H9 (cell line): ENCODE data around the gene DIAPH2. TPM values are rescaled to one million over a fixed set of nuclear protein-coding genes. Genes with fewer than 3 reads are reported as not detected.

ENCODE experiments used
- DNase-seq: peaks from one replicate; pipeline ENCODE4 v3.0.0-alpha.2; 2017
- H2AFZ ChIP-seq: one replicate; pipeline ENCODE4 v1.6.1; 2013; ENCODE audit warnings: mild to moderate bottlenecking, low read length, control low read depth, moderate library complexity
- H2AK5ac ChIP-seq: 2 replicates; pipeline ENCODE4 v1.6.1; 2013; ENCODE audit warnings: low read length, control low read depth, mixed read lengths; ENCODE audit not compliant: insufficient read length
- H2BK120ac ChIP-seq: one replicate; pipeline ENCODE4 v1.6.1; 2013; ENCODE audit warnings: low read depth, mild to moderate bottlenecking, low read length, control low read depth, inconsistent platforms; ENCODE audit not compliant: poor library complexity, severe bottlenecking
- H2BK12ac ChIP-seq: 2 replicates; pipeline ENCODE4 v1.6.1; 2013; ENCODE audit warnings: low read length, control low read depth, mixed read lengths, low read depth; ENCODE audit not compliant: insufficient read length
- H2BK15ac ChIP-seq: 2 replicates; pipeline ENCODE4 v1.6.1; 2013; ENCODE audit warnings: low read depth, low read length, control low read depth
- H2BK20ac ChIP-seq: one replicate; pipeline ENCODE4 v1.6.1; 2013; ENCODE audit warnings: low read depth, mild to moderate bottlenecking, low read length, control low read depth, inconsistent platforms; ENCODE audit not compliant: poor library complexity, severe bottlenecking
- H2BK5ac ChIP-seq: 2 replicates; pipeline ENCODE4 v1.6.1; 2013; ENCODE audit warnings: low read length, control low read depth, mixed read lengths; ENCODE audit not compliant: insufficient read length
- H3K14ac ChIP-seq: 2 replicates; pipeline ENCODE4 v1.6.1; 2013; ENCODE audit warnings: low read length, control low read depth; ENCODE audit not compliant: insufficient read depth
- H3K18ac ChIP-seq: 2 replicates; pipeline ENCODE4 v1.6.1; 2013; ENCODE audit warnings: low read depth, mild to moderate bottlenecking, mixed read lengths, low read length, control low read depth; ENCODE audit not compliant: insufficient read length
- H3K23ac ChIP-seq: 2 replicates; pipeline ENCODE4 v1.6.1; 2013; ENCODE audit warnings: low read length, control low read depth, mixed read lengths, low read depth; ENCODE audit not compliant: insufficient read length
- H3K23me2 ChIP-seq: 2 replicates; pipeline ENCODE4 v1.6.1; 2013; ENCODE audit warnings: low read depth, mild to moderate bottlenecking, mixed read lengths, low read length, control low read depth; ENCODE audit not compliant: insufficient read length, poor library complexity, severe bottlenecking
- H3K27ac ChIP-seq: 2 replicates; pipeline ENCODE4 v1.5.1; 2013; ENCODE audit warnings: low read length, control low read depth, mixed read lengths, low read depth; ENCODE audit not compliant: insufficient read length
- H3K27me3 ChIP-seq: 2 replicates; pipeline ENCODE4 v1.6.1; 2013; ENCODE audit warnings: low read length, control low read depth, inconsistent platforms; ENCODE audit not compliant: insufficient read depth
- H3K4ac ChIP-seq: 2 replicates; pipeline ENCODE4 v1.6.1; 2013; ENCODE audit warnings: low read depth, mild to moderate bottlenecking, control low read depth, inconsistent platforms, low read length, moderate library complexity
- H3K4me1 ChIP-seq: 2 replicates; pipeline ENCODE4 v1.6.1; 2013; ENCODE audit warnings: low read length, control low read depth, inconsistent platforms; ENCODE audit not compliant: insufficient read depth
- H3K4me2 ChIP-seq: 2 replicates; pipeline ENCODE4 v1.6.1; 2013; ENCODE audit warnings: low read length, control low read depth, mixed read lengths; ENCODE audit not compliant: insufficient read length, insufficient read depth
- H3K56ac ChIP-seq: 2 replicates; pipeline ENCODE4 v1.6.1; 2013; ENCODE audit warnings: low read depth, mild to moderate bottlenecking, mixed read lengths, low read length, control low read depth; ENCODE audit not compliant: insufficient read length
- H3K79me1 ChIP-seq: 2 replicates; pipeline ENCODE4 v1.6.1; 2013; ENCODE audit warnings: low read depth, mild to moderate bottlenecking, moderate library complexity, low read length, control low read depth, inconsistent platforms; ENCODE audit not compliant: insufficient read depth, poor library complexity, severe bottlenecking
- H3K79me2 ChIP-seq: 2 replicates; pipeline ENCODE4 v1.6.1; 2013; ENCODE audit warnings: low read length, control low read depth, inconsistent platforms; ENCODE audit not compliant: insufficient read depth
- H3K9ac ChIP-seq: 2 replicates; pipeline ENCODE4 v1.6.1; 2013; ENCODE audit warnings: low read length, control low read depth, mixed read lengths; ENCODE audit not compliant: insufficient read length; ENCODE audit errors: extremely low read depth
- H3K9me3 ChIP-seq: one replicate; pipeline ENCODE4 v1.6.1; 2013; ENCODE audit warnings: low read depth, low read length, inconsistent platforms; ENCODE audit not compliant: control insufficient read depth
- H3T11ph ChIP-seq: one replicate; pipeline ENCODE4 v1.6.1; 2013; ENCODE audit warnings: mild to moderate bottlenecking, low read length, control low read depth, inconsistent platforms
- H4K20me1 ChIP-seq: one replicate; pipeline ENCODE4 v1.6.1; 2013; ENCODE audit not compliant: control insufficient read depth, insufficient read length, insufficient read depth
- H4K5ac ChIP-seq: 2 replicates; pipeline ENCODE4 v1.6.1; 2013; ENCODE audit warnings: low read depth, mild to moderate bottlenecking, mixed read lengths, low read length, control low read depth; ENCODE audit not compliant: insufficient read length
- H4K8ac ChIP-seq: replicated peaks from 2 replicates; pipeline ENCODE4 v1.6.1; 2013; ENCODE audit warnings: low read length, control low read depth, mixed read lengths, low read depth; ENCODE audit not compliant: insufficient read length
- H4K91ac ChIP-seq: 2 replicates; pipeline ENCODE4 v1.6.1; 2013; ENCODE audit warnings: low read depth, mild to moderate bottlenecking, moderate library complexity, mixed read lengths, low read length, control low read depth; ENCODE audit not compliant: insufficient read length
- H3K27ac Mint-ChIP-seq, 3 experiments: 2 replicates in 2 of 3; 3 replicates in 1 of 3; pipeline ENCODE4 v1.8.0; 2020 to 2021; ENCODE audit warnings: mixed read lengths in 3 of 3, mild to moderate bottlenecking in 1 of 3, moderate library complexity in 1 of 3
- H3K27me3 Mint-ChIP-seq: 2 replicates; pipeline ENCODE4 v1.8.0; 2021; ENCODE audit warnings: low read depth, mild to moderate bottlenecking, moderate library complexity, mixed read lengths
- H3K36me3 Mint-ChIP-seq, 3 experiments: 2 replicates in 2 of 3; 3 replicates in 1 of 3; pipeline ENCODE4 v1.8.0; 2020 to 2021; ENCODE audit warnings: low read depth in 3 of 3, mixed read lengths in 3 of 3; ENCODE audit not compliant: insufficient read depth in 1 of 3
- H3K4me1 Mint-ChIP-seq, 2 experiments: 2 replicates each; pipeline ENCODE4 v1.8.0; 2020; ENCODE audit warnings: mixed read lengths in 2 of 2
- H3K4me3 Mint-ChIP-seq, 2 experiments: 2 replicates in 1 of 2; 3 replicates in 1 of 2; pipeline ENCODE4 v1.8.0; 2020 to 2021; ENCODE audit warnings: mild to moderate bottlenecking in 2 of 2, mixed read lengths in 2 of 2, moderate library complexity in 1 of 2
- H3K9me3 Mint-ChIP-seq, 2 experiments: 2 replicates in 1 of 2; 3 replicates in 1 of 2; pipeline ENCODE4 v1.8.0; 2020; ENCODE audit warnings: mild to moderate bottlenecking in 2 of 2, mixed read lengths in 2 of 2, moderate library complexity in 1 of 2
- CTCF ChIP-seq: fragments of 200-600 bp; sonication (generic); conservative IDR thresholded peaks from 3 replicates; pipeline ENCODE4 v1.8.0; 2021; ENCODE audit warnings: antibody characterized with exemption, mild to moderate bottlenecking
- WGBS: extraction: QIAGEN DNeasy Blood & Tissue Kit; methylation state at CpG from one replicate; pipeline ENCODE4 v1.1.7; 2013; ENCODE audit warnings: missing lambda C conversion rate, low lambda C conversion rate, mixed read lengths; ENCODE audit not compliant: insufficient read length; ENCODE audit errors: extremely low coverage; 5-methylcytosine and 5-hydroxymethylcytosine counted together
- total RNA-seq: library from RNA; stranded (reverse); gene quantifications from 2 replicates; pipeline ENCODE4 v1.2.1, GENCODE V29; 2021

DIAPH2 gene
- total RNA-seq, 1 experiment from 2014 or later, result 45.4 TPM

DNA sequence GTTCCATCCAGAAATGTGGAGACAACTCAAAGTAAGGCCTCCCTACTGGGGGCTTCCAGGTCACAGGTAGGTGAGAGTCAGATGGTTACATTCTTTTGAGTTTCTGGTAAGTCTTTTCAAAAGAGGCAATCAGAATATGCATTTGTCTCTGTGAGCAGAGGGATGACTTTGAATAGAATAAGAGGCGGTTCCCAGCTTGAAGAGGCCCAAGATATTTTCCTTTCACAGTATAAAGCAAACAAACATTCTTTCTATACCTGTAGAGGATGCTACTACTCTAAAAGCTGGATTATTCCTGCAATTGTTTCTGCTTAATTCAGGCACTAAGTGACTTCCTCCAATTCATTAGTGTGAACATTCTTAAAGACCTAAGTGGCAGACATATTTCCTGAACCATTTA is 44.4 kb downstream of the DIAPH2 start:
- Histone ChIP-seq H3K23me2 (no peaks in the 10 kb centered on the region), H3K4ac (no peak overlapping the region), H2AK5ac (no peak overlapping the region), H3K4me2 (peak overlapping the region; percentile 29), H3K14ac (no peak overlapping the region), H4K5ac (no peak overlapping the region), H3T11ph (no peak overlapping the region), H2AFZ (no peak overlapping the region), H3K23ac (no peak overlapping the region), H3K27me3 (peaks cover 3% of the 10 kb centered on the region; the same call in 1 of the 2 replicates), H3K79me2 (no peaks in the 10 kb centered on the region), H3K9me3 (no peaks in the 10 kb centered on the region), H4K20me1 (no peaks in the 10 kb centered on the region), H2BK120ac (no peak overlapping the region), H2BK15ac (no peak overlapping the region), H3K9ac (no peak overlapping the region), H4K8ac (no peak overlapping the region), H3K4me1 (peaks cover 10% of the 10 kb centered on the region; the same call in 1 of the 2 replicates), H3K56ac (no peak overlapping the region), H3K27ac (no peak overlapping the region), H2BK5ac (no peak overlapping the region), H2BK20ac (no peak overlapping the region), H4K91ac (no peak overlapping the region), H3K18ac (no peak overlapping the region), H2BK12ac (no peak overlapping the region), H3K79me1 (no peaks in the 10 kb centered on the region)
- H3K4me1 Mint-ChIP-seq, result peaks cover 30 to 38% of the 10 kb centered on the region in 2 experiments
- H3K36me3 Mint-ChIP-seq, result no peaks in the 10 kb centered on the region; a peak in 1 of 7 replicates
- no peak overlapping the region; a peak in 1 of 5 replicates for H3K4me3 Mint-ChIP-seq
- no CpG with 5 or more reads among the region's 1 CpG for WGBS
- H3K27ac Mint-ChIP-seq, result no peak overlapping the region
- H3K27me3 Mint-ChIP-seq, result peaks cover 11% of the 10 kb centered on the region
- H3K9me3 Mint-ChIP-seq, result no peaks in the 10 kb centered on the region
- TF ChIP-seq CTCF, result no peak
- no peak for DNase-seq
